Hepatocyte (in vitro differentiated cells): ENCODE data around the gene TP53TG5.

Source experiments
- EZH2 ChIP-seq: fragments of 200-600 bp; sonication (generic); IDR thresholded peaks from 2 replicates; pipeline ENCODE4 v1.6.1; 2016; ENCODE audit warnings: antibody characterized with exemption, mild to moderate bottlenecking, borderline replicate concordance
- TF ChIP-seq, protein P1 (sequence below): fragments of 200-600 bp; sonication (generic); IDR thresholded peaks from 2 replicates; pipeline ENCODE4 v1.5.1; 2016; ENCODE audit warnings: antibody characterized with exemption, mild to moderate bottlenecking; ENCODE audit not compliant: poor library complexity

DNA sequence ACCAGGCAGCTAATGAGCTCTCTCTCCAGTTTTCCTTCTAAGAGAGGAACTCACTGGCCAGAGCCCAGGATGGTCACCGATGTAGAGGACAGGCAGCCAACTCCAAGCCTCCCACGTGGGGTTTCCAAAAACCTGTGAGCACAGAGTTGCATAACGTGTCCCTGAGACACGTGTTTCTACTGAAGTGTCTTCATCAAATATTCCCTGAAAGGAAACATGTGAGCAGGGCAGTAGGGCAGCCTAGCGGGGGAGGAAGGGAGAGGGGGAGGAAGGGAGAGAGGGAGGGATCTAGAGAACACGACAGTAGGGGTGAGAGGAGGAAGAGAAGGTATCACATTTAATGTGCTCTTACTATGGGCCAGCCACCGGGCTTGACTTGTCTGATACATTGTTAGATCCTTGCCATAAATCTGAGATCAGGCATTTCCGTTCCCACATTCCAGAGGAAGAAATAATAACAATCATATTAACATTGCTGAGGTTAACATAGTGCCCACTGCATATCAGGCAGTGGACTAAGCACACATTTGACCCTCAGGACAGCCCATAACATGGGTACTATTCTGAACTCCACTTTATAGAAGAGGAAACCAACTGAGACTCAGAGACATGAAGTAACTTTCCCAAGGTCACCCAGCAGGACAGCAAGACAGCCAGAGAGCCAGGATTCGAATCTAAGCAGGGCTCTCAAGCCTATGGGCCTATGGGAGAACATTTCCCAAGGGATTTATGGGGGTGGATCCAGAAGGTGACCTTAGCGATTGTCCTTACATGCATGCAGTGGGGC, 19.6 kb downstream of the TP53TG5 start:
- TF ChIP-seq EZH2 = no peak
- TF ChIP-seq, protein P1, sequence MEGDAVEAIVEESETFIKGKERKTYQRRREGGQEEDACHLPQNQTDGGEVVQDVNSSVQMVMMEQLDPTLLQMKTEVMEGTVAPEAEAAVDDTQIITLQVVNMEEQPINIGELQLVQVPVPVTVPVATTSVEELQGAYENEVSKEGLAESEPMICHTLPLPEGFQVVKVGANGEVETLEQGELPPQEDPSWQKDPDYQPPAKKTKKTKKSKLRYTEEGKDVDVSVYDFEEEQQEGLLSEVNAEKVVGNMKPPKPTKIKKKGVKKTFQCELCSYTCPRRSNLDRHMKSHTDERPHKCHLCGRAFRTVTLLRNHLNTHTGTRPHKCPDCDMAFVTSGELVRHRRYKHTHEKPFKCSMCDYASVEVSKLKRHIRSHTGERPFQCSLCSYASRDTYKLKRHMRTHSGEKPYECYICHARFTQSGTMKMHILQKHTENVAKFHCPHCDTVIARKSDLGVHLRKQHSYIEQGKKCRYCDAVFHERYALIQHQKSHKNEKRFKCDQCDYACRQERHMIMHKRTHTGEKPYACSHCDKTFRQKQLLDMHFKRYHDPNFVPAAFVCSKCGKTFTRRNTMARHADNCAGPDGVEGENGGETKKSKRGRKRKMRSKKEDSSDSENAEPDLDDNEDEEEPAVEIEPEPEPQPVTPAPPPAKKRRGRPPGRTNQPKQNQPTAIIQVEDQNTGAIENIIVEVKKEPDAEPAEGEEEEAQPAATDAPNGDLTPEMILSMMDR = no peak
